ENCODE measurements around the gene FOXO1.
A peak's percentile ranks its signal among the peaks of the same experiment; 100 is the strongest.

Gene FOXO1

DNA sequence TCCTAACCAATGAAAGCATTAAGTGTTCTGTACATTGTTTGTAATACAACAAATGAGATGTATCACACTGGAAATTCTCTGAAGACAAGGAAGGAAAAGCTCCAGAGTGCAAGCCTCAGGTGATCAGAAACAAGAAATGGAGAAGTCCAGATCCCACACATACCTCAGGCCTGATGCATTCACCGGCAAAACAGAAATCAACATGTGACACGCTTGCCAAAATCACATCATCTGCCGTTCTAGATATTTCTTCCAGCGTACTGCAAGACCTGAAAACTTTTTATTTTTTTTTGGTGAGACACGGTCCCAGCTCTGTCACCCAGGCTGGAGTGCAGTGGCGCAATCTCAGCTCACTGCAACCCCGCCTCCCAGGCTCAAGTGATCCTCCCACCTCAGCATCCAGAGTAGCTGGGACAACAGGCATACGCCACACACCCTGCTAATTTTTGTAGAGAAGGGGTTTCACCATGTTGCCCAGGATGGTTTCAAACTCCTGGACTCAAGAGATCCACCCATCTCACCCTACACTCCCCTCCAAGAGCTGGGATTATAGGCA lies 48.6 kb downstream of the FOXO1 start:
- intact Hi-C loops (cut with DNase I) = no loop called here
- no peak for DNase-seq

DNA sequence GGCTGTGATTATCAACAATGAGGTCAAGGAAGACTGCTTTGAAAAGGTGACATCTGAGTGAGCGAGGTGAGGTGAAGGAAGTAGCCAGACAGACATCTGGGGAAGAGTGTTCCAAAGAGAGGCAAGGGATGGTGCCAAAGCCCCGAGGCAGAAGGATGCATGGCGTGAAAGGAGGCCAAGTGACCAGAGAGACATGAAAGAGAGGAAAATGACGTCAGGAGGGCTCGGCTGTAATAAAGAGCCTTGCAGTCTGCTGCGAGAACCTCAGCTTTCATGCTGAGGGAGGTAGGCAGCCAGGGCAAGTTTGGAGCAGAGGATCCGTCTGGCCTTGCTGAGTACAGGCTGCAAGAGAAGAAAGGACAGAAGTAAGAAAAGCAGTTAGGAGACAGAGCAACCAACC lies 50.8 kb downstream of the FOXO1 start:
- peak in 2 of 42 donors; percentile 14 to 58 for DNase-seq
- intact Hi-C loops (cut with DNase I) = no loop called here

DNA sequence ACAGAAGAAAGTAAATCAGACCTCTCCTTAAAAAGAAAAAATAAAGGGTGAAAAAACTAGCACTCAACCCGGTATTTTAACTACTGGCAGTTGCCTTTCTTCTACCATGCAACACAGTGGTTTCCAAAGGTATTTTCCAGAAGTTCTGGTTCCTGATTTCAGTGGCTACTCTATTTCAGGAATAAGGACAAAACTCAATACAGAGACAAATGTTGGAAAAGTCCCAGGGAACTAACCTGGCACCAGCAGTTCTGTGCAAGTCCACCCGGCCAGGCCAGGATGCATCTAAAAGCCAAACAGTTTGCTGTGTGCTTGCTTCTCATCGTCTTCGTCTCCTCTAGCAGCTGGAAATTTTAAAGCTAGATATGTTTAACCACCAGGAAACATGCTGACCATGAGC lies 52.5 kb downstream of the FOXO1 start:
- intact Hi-C loops (cut with DNase I) = no loop called here
- DNase-seq = peak in 1 of 42 donors; percentile 14

DNA sequence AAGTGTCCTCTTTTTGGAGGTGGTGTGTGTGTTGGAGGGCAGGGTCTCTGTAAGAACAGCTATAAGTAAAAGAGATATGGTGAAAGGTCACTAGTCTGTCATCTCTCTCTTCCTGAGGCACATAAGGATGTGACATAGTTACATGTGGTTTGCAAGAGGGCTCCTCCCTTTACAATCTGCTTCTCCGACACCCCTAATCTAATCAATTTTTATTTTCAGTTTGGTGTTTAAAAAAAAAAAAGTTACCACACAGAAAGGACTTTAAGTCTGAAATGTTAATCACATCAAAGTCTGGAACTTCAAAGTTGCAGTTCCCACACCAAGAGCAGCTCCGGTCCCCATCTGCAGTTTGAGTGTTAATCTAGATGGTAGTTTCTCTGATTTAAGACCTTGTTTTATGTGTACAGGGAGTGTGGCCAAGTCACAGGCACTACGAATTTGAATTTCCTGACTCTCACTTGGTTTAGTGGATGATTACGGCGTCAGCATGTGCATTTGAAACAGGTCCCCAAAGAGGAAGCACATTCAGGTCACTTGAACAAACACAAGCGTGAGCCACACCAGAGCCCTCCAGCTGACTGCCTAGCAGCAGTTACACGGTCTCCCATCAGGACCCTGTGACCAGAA lies 53.1 kb downstream of the FOXO1 start:
- peak in 12 of 42 donors; percentile 21 to 72 (median 38) for DNase-seq

DNA sequence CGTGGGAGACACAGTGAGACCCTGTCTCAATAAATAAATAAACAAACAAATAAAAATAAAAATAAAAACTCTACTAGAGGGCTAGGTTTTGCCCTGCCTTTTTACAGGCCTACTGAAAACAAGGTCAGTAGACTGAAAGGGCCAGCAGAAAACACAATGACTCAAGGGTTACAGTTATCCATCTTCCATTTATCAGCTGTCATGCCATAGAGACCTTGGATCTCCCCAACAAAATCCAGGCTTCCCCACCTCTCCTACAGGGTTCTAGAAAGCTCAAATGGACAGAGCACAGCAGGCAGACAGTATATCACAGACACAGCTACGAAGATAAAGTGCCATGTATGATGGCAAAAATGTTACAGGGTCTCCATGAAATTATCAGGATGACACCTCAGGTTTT lies 54.4 kb downstream of the FOXO1 start:
- no peak for DNase-seq
- intact Hi-C loops (cut with DNase I) = no loop called here

More for the DNA sequence above, 53.1 kb downstream of the FOXO1 start:
- intact Hi-C loops (cut with DNase I) = no loop called here

DNA sequence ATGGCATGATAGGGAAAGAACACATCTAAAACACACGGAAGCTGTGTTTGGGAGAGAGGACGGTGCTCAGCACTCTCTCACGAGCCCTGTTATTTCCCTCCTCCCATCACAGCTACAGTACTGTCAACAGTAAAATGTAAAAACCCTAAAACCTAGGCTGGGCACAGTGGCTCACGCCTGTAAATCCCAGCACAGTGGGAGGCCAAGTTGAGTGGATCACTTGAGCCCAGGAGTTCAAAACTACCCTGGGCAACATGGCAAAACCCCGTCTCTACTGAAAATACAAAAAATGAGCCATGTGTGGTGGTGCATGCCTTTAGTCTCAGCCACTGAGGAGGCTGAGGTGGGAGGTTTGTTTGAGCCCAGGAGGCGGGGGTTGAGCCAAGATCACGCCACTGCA lies 54.8 kb downstream of the FOXO1 start:
- no peak for DNase-seq
- intact Hi-C loops (cut with DNase I) = no loop called here

DNA sequence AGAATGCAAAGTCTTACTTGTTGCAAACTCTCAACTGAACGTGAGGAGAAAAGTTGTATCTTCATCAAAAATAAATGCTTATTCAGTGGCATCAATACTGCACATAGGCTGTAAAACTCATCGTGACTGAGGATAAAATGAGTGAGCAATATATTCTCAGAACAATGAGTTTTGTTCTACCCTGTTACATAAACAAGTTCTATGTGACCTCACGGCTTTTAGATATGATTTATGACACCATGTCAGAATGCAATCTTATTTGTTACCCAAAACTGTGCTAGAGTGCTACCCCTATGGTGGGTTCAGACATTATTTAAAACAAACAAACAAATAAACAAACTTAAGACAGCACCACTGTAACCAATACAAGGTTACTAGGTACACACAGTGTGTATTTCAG lies 55.4 kb downstream of the FOXO1 start:
- intact Hi-C loops (cut with DNase I) = no loop called here
- no peak for DNase-seq

DNA sequence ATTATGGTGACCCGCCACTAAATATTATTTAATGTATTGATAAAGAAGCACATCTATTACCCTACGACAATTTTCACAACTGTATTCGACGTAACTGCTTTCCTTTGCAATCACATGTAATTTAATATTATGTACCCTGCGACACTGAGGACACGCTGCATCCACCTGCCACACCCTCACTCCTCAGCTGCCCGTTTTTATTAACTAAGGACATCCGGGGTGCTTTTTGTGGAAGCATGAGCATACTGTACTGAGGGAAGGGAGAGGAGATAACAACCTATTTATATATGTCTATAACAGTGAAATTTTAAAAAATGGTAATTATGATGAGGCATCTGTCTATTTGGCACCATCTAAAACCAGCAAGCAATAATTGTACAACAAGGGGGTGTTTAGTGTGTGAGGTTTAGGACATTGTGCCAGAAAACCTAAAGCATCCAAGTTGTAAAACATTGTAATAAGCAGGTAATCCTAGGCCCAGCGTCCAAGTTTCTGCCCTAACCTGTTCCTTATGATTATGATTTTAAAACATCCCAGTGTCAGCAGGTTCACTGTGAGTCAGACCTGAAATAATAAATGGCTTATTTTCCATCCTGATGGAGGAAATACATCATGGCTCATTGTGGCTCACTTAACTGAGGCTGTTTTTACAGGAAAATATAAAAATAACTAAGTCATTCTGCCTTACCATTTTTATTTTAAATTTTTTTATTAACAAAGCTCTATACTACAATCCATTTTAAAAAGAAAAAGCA lies 56.3 kb downstream of the FOXO1 start:
- intact Hi-C loops (cut with DNase I) = no loop called here
- DNase-seq = no peak

DNA sequence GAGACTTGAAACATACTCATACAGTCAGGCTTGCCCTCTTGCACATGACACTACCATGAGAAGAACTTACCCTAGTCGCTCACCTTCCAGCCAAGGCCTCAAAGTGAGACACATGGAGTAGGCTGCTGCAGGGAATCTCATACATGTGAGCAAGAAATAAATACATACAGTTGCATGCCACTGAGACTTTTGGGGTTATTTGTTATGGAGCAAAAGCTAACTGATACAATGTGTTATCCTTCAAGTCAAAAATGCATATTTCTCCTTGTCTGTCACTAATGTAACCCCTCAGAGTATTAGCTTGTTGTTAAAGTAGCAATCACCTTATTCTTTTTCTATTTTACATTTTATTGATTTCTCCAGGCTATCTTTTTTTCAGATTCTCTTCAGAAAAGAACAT lies 58.1 kb downstream of the FOXO1 start:
- intact Hi-C loops (cut with DNase I) = no loop called here
- DNase-seq = no peak

DNA sequence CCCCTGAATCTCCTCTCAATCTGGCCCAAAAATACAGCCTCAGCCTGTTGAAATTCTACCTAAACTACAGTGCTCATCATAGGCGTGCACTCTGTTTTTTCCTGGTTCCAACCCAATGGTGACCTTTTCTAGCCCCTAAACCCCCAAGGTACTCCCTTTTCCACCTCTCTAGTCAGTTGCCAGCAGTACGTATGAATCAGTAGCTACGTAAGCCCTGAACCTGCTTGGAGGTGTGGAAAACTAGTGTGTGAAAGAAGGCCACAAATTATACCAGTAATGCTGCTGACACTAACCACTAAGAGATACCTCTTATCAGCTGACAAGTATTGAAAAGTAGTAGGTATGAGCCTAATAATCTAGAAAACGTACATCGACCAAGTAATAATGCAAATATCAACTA lies 60.9 kb downstream of the FOXO1 start:
- no peak for DNase-seq
- intact Hi-C loops (cut with DNase I) = no loop called here

DNA sequence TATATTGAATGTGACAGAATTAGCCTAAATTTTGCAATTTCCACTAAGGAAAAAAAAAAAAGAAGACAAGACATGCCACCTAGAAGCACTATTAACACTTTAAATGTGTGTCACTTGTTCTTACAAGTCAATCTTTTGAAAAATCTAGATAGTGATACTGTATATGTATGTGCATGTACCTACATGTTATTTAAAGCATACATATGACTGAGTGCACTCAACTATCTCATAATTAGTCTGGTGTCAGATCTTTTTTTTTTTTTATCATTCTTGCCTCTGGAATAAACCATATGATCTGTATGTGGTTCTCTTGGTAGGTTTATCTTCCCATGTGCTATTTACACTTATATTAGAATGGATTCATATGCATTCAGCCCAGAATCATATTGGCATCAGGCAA lies 62.3 kb downstream of the FOXO1 start:
- intact Hi-C loops (cut with DNase I) = no loop called here
- no peak for DNase-seq

DNA sequence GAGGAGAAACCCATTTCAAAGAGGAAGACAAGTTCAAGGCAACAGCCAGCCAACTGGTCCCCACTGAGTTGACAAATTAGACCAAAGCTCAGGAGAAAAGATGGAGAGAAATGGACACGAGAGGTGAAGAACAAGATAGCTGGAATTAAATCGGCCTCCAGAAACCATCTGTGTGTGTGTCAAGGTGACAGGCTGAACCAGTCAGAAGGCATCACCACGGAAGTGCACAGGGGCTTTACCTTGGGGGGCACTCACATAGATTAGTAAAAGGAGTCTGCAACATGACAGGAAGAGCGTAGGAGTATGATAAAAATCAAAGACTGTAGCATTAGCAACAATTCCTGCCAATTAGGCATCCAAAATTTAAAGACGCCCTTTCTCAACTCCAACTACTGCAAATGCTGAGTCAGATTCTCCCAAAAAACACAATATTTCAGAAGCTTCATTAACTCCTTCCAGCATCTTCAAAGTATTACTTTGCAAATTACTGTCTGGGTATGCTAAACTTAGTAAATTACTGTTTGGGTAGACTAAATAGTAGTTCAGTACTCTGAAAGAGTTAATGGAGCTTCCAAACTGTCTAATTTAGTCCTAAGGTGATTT lies 66.2 kb downstream of the FOXO1 start:
- no peak for DNase-seq
- intact Hi-C loops (cut with DNase I) = no loop called here

DNA sequence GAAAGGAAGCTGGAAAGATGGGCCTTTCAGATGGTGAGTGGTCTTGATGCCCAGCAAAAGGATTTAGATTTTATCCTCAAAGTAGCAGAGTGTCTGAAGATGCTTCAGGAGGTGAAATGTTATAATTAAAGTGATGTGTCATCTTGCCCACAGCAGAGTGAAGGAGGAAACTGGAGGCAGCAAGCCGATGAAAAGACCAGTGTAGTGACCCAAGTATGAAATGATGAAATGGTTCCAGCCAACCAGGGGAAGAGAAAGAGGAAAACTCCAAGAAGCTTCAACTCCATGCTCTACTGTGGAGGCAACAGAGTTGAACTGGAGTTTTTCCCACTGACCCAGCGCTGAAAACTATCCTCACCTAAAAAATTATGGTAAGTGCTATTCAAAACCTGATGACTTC lies 66.7 kb downstream of the FOXO1 start:
- intact Hi-C loops (cut with DNase I) = loop anchor here (10.0 kb wide), 1 partner anchor 65 kb away; the partner anchor contains the start of gene FOXO1
- no peak for DNase-seq

DNA sequence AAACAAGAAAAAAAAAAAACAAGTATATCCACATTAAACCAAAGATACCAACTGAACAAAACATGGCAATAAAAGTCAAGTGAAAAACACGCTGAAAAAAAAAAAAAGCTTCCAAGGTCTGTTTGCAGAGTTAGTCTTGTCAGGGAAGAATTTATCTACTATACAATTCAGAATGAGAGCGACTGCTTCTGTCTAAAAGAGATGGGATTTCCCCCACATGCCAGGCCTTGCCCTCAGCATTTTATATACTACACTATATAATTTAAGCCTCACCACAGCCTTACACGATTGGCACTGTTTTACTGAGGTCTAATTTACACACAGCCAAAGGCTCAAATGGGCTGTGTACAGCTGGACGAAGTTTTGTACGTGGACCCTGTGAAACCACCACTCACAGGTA lies 67.3 kb downstream of the FOXO1 start:
- intact Hi-C loops (cut with DNase I) = loop anchor here (10.0 kb wide), 1 partner anchor 66 kb away; the partner anchor contains the start of gene FOXO1
- no peak for DNase-seq

DNA sequence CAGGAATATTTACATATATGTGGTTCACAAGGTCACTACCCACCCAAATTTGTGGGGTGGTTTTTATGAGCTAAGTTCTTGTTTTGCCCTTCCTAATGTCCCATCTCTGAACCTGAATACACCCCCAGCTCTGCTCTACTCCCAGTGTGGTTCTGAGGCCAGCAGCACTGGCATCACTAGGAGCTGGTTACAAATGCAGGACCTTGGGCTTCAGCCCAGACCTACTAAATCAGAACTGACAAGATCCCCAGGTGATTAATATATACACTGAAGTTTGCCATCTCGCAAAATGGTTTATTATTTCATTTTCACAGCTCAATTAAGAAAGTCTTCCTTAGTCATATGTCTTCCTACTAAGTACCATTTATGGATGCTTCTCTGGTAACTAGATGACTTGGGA lies 67.9 kb downstream of the FOXO1 start:
- intact Hi-C loops (cut with DNase I) = loop anchor here (10.0 kb wide), 1 partner anchor 66 kb away; the partner anchor contains the start of gene FOXO1

DNA sequence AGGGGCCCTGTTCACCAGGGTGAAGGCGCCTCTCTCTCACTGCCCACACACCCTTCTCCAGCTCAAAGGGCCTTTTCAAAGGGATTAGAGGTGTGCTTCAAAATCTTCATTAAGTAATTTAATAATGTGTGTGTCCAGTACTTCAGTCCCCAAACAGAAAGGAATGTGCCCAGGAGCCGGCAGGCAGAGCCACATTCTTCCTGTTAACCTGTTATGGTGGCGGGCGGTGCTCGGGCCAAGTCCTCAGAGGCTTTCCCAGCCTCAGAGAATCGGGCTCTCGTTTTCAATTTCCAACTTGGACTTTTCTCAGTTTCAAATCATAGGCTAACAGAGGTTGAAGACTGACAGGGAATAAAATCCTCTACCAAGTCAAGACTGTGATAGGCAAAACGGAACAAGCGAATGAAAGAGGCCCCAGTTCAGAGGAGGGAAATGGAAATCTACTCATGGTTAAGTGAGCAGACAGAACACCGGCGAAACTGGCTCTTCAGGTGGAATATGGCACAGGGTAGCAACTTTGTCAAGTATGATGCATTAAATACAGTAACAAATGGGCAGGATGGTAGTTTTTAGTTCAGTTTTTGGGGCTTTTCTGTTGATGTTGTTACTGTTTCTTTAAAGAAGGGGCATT lies 68.6 kb downstream of the FOXO1 start:
- intact Hi-C loops (cut with DNase I) = loop anchor here (10.0 kb wide), 1 partner anchor 67 kb away; the partner anchor contains the start of gene FOXO1
- no peak for DNase-seq

More for the DNA sequence above, 67.9 kb downstream of the FOXO1 start:
- DNase-seq = no peak

DNA sequence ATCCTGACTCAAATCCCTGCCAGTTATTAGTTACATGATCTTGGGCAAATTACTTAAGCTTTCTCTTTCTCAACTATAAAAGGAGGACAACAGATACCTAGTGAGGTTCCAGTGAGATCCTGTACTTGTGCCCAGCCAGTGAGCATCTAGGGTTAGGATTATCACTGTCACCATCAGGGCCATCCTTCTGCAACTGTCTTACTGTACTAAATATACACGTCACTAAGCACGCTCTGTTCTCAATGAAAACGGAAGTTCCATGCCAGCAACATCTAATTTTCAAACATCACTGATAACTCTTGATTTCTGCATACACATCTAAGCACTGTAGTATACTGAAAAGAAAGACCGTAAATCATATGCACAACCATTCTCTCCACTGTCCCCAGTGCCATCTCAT lies 70.0 kb downstream of the FOXO1 start:
- no peak for DNase-seq
- intact Hi-C loops (cut with DNase I) = loop anchor here (10.0 kb wide), 1 partner anchor 68 kb away; the partner anchor contains the start of gene FOXO1

DNA sequence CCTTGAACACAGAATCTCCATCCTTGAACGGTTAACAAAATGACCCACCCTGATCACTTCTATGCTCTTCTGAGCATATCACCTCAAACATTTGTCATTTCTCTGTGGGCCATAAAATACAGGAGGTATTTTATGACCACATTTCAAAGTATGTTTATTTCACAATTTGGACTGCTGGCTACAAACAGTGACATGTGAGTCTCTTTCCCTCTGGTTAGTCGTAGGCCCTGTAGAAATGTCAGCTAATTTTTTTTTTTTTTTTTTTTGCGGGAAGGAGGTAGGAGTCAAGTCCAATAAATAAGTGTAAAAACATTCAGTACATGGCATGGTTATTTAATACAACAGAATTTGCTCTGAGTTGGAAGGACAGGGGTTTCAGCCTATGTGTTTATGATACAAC lies 70.7 kb downstream of the FOXO1 start:
- DNase-seq = no peak
- intact Hi-C loops (cut with DNase I) = loop anchor here (10.0 kb wide), 1 partner anchor 69 kb away; the partner anchor contains the start of gene FOXO1

DNA sequence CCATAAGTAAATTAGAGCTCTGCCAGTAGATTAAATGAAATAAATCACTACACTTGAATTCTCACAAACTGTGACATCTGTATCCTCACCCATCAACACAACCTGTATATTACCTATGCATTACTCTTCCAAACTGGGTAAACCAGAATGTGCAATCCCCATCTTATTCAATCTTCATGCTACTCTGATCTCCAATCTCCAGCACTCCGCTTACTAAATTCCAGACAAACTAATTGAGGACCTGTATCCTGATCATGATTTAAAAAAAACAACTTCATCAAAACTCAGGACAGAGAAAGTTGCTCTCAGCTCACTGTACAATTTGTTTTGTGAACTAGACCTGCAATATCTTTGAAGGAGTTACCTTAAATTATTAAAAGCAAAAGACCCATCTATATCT lies 74.4 kb downstream of the FOXO1 start:
- DNase-seq = no peak
- intact Hi-C loops (cut with DNase I) = loop anchor here (10.0 kb wide), 1 partner anchor 73 kb away; the partner anchor contains the start of gene FOXO1
